Parathyroid adenoma (tissue), 2 donors: ENCODE data around the gene SLC47A2.

Experiments
- H2AFZ ChIP-seq: fragments of 300-600 bp; sonication (generic); one replicate; pipeline ENCODE4 v1.7.0; 2017; ENCODE audit warnings: antibody characterized with exemption, mild to moderate bottlenecking
- H3K27ac ChIP-seq: fragments of 300-600 bp; sonication (generic); one replicate; pipeline ENCODE4 v1.7.0; 2017
- H3K27me3 ChIP-seq: fragments of 300-600 bp; sonication (generic); one replicate; pipeline ENCODE4 v1.7.0; 2017; ENCODE audit warnings: low read length; ENCODE audit not compliant: control insufficient read depth, insufficient read depth
- H3K36me3 ChIP-seq: fragments of 300-600 bp; sonication (generic); one replicate; pipeline ENCODE4 v1.7.0; 2017; ENCODE audit warnings: low read length; ENCODE audit not compliant: control insufficient read depth, insufficient read depth
- H3K4me1 ChIP-seq: fragments of 300-600 bp; sonication (generic); one replicate; pipeline ENCODE4 v1.7.0; 2017; ENCODE audit warnings: control low read depth
- H3K4me2 ChIP-seq: fragments of 300-600 bp; sonication (generic); one replicate; pipeline ENCODE4 v1.7.0; 2017; ENCODE audit warnings: low read length
- H3K4me3 ChIP-seq: fragments of 300-600 bp; sonication (generic); one replicate; pipeline ENCODE4 v1.7.0; 2017; ENCODE audit warnings: low read depth, low read length
- H3K79me2 ChIP-seq: fragments of 300-600 bp; sonication (generic); one replicate; pipeline ENCODE4 v1.7.0; 2017; ENCODE audit warnings: control low read depth
- H3K9ac ChIP-seq: fragments of 300-600 bp; sonication (generic); one replicate; pipeline ENCODE4 v1.7.0; 2017; ENCODE audit warnings: mild to moderate bottlenecking
- H3K9me3 ChIP-seq: fragments of 300-600 bp; sonication (generic); one replicate; pipeline ENCODE4 v1.7.0; 2017; ENCODE audit warnings: low read length; ENCODE audit not compliant: control insufficient read depth
- CTCF ChIP-seq: fragments of 300-600 bp; sonication (generic); IDR thresholded peaks from one replicate; pipeline ENCODE4 v1.7.0; 2017; ENCODE audit warnings: antibody characterized with exemption, mild to moderate bottlenecking
- donor health status: primary hyperparathyroidism.

The SLC47A2 gene

GRCh38 chr17:19664136-19664820 lies 52.1 kb downstream of the SLC47A2 start:
- H3K9me3 ChIP-seq = no peaks in the 10 kb centered on the region
- H2AFZ ChIP-seq = no peak overlapping the region
- H3K4me1 ChIP-seq = peaks cover 4% of the 10 kb centered on the region
- H3K4me2 ChIP-seq = no peak overlapping the region
- TF ChIP-seq CTCF = no peak
- H3K27me3 ChIP-seq = no peaks in the 10 kb centered on the region
- H3K27ac ChIP-seq = no peak overlapping the region
- peaks cover under 1% of the 10 kb centered on the region for H3K79me2 ChIP-seq
- H3K36me3 ChIP-seq = no peaks in the 10 kb centered on the region
- no peak overlapping the region for H3K9ac ChIP-seq
- H3K4me3 ChIP-seq = no peak overlapping the region

- no peaks in the 10 kb centered on the region for H3K9me3 ChIP-seq
- no peak overlapping the region for H3K4me3 ChIP-seq
- TF ChIP-seq CTCF = no peak
- no peak overlapping the region for H3K9ac ChIP-seq
- no peak overlapping the region for H2AFZ ChIP-seq
- no peak overlapping the region for H3K27ac ChIP-seq
- H3K79me2 ChIP-seq = peaks cover 6% of the 10 kb centered on the region
- H3K4me1 ChIP-seq = peaks cover 4% of the 10 kb centered on the region
- H3K36me3 ChIP-seq = no peaks in the 10 kb centered on the region
- no peaks in the 10 kb centered on the region for H3K27me3 ChIP-seq
- H3K4me2 ChIP-seq = no peak overlapping the region
Measured at GRCh38 chr17:19663097-19663496, 53.3 kb downstream of the SLC47A2 start.

- H2AFZ ChIP-seq = no peak overlapping the region
- H3K4me3 ChIP-seq = no peak overlapping the region
- H3K9me3 ChIP-seq = no peaks in the 10 kb centered on the region
- no peak overlapping the region for H3K4me2 ChIP-seq
- H3K79me2 ChIP-seq = peaks cover 8% of the 10 kb centered on the region
- H3K27ac ChIP-seq = no peak overlapping the region
- H3K27me3 ChIP-seq = no peaks in the 10 kb centered on the region
- H3K4me1 ChIP-seq = peaks cover 4% of the 10 kb centered on the region
- no peak for TF ChIP-seq CTCF
- H3K9ac ChIP-seq = no peak overlapping the region
- no peaks in the 10 kb centered on the region for H3K36me3 ChIP-seq
Measured at GRCh38 chr17:19661121-19661520, 55.3 kb downstream of the SLC47A2 start.

GRCh38 chr17:19660219-19660870 lies 56.0 kb downstream of the SLC47A2 start:
- peaks cover 4% of the 10 kb centered on the region for H3K4me1 ChIP-seq
- H3K4me3 ChIP-seq = no peak overlapping the region
- H3K27ac ChIP-seq = no peak overlapping the region
- no peak overlapping the region for H3K9ac ChIP-seq
- H3K9me3 ChIP-seq = no peaks in the 10 kb centered on the region
- no peak overlapping the region for H3K4me2 ChIP-seq
- H3K79me2 ChIP-seq = peaks cover 10% of the 10 kb centered on the region
- H3K36me3 ChIP-seq = no peaks in the 10 kb centered on the region
- no peak for TF ChIP-seq CTCF
- H2AFZ ChIP-seq = no peak overlapping the region
- no peaks in the 10 kb centered on the region for H3K27me3 ChIP-seq
